Measurements from ENCODE around the gene BAG1.

BAG1 gene

DNA sequence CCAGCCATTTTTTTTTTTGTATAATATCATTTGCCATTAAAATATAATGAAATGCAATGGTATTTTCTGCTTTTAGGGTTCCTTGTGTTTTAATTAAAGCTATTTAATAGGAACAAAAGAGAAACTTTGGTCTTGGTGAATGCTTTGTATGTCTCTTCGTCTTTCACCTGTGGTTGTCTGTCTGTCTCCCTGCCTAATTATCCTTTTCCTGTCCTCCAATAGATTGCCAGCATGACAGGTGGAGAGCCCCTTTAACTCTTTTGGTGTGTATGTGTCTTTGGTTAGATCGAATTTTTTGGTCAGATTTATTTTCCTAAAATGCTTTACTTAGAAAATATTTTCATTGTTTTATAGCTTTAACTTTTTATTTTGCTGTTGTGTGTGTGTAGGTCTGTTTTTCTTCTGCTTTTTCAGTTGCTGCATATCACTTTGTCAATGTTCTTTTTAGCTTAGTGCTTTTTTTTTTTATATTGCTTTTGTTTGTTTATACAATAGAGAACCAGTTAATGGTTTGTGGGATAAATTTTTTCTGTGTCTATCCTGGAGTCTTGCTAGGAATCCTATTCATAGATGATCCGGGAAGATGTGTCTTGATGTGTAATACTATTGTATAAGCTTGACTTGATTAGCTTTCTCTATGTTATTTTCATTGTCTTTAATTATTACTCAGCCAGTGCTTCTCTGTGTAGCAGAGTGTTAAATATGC lies 8.9 kb upstream of the BAG1 start:
- no peak for DNase-seq (ENCODE audit: low read depth)

DNA sequence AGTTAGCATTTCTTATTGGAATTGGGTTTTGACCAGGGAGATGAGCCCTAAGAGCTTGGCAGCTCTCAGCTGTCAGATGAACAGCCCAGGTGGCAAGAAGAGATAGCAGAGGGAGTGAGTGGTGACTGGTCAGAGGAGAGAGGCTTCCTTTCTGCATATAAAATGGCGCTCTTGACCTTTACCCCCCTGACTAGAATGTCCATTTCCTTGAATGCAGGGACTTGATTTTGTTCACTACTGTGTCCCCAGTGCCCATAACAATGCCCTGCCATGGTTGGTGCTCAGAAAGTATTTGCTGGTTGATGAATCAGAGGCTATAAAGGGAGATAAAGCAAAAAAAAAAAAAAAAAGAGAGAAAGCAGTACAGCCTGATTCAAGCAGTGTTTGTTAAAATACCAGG lies 7.6 kb upstream of the BAG1 start:
- DNase-seq (ENCODE audit: low read depth): no peak

DNA sequence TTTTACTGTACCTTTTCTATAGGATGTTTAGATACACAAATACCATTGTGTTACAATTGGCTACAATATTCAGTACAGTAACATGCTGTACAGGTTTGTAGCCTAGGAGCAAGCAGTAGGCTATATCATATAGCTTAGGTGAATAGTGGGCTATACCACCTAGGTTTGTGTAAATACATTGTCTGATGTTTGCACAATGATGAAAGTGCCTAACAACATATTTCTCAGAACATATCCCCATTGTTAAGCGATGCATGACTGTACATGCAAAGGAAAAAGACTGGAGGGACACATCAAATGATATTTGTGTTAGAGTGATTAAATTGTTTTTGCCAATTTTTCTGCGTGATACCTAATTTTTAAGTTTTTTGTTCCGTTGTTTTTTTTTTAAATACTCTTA lies 5.6 kb upstream of the BAG1 start:
- DNase-seq (ENCODE audit: low read depth): no peak

DNA sequence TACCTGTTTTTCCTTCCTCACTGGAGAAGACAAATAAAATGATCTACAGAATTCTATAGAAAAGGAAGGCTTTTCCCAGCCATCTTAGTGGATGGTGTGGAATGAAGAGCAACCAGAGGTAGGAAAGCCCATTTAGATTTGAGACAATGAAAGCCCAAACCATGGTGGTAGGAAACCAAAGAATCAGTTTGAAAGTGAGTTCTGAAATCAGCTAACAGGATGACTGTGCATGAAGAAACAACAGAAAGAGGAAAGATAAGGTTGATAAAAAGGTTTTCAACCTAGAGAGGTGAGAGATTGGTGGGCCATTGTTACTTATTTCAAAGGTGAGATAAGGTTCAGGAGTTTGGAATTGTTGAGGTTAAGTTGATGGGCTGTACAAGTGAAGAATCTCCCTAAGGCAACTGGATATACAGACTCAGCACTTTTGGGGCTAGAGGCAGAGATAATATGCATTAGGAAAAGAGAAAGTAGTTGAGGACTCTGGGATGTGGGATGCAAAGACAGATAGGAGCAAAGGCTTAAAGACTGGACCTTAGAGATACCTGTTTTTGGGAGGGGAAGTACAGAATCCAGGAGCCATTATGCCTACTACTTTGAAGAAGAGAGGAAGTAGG lies 2.8 kb upstream of the BAG1 start:
- DNase-seq (ENCODE audit: low read depth): no peak

DNA sequence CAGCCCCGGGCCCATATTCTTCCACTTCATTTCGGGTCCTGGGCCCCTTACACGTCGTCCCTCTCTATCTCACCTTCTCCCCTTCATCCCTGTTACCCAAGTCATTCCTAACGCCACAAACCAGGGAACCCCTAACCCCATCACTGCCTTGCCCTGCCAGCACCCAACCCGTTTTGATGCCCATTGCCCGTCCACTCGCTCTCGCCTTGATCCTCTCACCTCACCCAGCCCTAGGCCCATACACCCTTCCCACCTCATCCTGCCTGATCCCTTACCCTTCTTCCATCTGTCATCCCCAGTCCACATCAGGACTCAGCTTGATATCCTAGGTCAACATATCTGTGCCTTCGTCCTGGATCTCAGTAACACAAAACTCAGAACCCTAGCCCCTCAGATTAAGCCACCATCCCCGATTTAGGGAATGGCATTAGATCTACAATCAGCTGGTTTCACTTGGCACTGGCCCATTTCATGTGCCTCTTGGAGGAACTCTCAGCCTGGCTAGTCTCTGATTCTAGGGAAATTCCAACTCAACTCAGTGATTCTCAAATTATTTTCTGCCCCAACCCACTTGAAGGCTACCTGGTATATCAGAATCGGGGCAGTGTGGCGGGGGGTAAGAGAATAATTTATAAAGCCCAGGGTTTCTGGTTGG lies 830 bp upstream of the BAG1 start:
- no peak for DNase-seq (ENCODE audit: low read depth)

DNA sequence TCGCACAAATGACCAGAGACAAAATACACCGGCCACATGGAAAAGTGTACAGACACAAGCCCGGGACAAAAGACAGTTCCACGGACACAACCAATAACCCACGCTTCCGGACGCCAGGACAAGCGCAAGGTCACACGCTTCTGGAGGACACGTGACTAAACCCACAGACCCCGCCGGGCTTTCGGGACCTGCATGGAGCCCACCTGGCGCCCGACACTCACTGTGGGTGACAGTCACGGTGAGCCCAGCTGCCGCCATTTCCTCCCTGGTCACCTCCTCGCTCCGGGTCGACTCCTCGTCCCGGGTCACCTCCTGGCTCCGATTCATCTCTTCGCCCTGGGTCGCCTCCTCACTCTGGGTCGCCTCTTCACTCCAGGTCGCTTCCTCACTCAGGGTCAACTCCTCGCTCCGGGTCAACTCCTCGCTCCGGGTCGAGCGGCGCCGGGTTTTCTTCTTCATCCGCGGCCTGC lies 470 bp downstream of the BAG1 start:
- peak; percentile 23 for DNase-seq (ENCODE audit: low read depth)

DNA sequence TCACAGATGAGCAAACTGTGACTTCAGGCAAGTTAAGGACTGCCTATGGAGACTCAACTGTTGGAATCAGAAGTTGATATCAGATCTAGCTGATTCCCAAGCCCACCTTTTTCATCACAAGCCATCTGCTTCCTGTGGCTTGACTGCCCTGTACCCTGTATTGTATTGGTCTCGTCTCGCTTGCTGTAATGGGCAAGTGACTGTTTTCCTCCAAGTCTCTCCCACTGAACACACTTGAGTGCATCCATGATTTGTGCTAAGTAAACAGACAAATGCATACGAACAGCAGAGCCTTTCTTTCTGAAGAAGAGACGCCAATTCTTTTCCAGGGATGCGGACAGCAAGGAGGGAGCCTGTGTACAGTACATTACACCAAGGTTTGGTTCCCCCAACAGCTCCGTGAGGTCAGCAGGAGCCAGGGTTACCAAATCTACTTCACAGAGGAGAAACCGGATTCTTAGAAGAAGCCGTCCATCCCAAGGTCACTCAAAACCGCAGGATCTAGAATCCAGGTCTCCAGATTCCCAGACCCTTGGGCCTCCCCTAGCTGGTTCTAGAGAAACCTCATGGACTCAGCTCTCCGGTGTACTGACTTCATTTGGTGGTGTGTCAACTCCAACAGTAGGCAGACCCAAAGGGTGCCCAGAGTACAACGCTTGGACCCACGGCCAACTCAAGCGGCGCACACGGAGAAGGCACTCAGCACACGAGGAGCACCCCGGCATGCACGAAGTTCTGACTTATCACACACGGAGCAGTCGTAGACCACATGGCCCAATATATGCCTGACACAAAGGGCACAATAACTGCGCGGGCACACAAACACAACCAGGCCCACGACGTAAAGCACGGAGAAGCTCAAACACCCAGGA lies 1.1 kb downstream of the BAG1 start:
- DNase-seq (ENCODE audit: low read depth): no peak

DNA sequence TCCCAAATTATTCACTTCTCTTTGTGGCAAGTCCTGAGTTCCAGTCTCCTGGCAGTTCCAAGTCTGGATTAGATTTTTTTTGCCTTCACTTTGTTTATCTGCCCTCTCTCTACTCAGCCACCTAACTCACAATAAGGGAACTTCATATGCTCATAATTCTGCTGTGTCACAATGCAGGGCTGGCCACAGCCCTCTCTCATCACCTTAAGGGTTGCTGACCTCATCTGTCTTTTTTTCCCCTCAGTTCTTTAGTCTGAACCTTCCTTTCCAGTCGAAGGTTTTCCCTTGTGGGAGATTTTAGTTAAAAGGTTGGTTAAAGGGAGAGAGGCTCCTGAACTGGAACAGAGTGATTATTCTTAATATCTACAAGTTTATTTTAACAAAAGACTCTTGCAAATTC lies 4.1 kb downstream of the BAG1 start:
- DNase-seq (ENCODE audit: low read depth): no peak

DNA sequence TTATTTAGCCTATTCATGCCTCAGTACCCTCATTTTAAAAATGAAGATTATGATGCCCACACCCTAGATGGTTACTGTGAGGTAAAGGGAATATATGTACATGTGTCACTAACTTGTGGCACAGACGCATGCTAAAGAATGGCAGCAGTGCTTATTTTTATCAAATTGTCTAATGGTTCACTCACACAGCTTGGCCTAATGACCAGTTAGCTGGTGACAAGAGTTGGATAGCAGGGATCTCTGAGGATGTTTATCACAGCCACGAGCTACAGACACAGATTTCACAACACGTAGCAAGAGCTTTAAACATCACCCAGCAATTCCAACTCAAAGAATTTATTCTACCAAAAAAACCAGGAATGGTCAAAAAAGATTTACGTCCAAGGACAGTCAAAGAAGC lies 7.2 kb downstream of the BAG1 start:
- DNase-seq (ENCODE audit: low read depth): no peak

DNA sequence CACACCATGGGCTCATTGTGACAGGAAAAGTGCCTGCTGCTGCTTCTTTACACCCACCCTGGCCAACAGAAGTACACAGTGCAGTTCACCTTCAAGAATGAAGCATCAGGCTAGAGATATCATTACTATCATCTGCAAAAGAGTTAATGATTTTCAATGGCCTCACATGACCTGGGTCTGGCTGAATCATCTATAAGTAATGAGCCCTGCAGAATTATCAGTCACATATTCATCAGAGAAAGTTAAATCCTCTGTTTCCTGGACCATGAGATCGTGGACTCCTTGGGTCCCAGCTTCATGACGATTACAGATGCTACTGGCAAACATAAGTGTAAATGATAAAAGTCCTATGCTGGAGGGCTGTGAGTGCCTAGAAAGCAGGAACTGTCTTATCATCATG lies 8.3 kb downstream of the BAG1 start:
- no peak for DNase-seq (ENCODE audit: low read depth)

DNA sequence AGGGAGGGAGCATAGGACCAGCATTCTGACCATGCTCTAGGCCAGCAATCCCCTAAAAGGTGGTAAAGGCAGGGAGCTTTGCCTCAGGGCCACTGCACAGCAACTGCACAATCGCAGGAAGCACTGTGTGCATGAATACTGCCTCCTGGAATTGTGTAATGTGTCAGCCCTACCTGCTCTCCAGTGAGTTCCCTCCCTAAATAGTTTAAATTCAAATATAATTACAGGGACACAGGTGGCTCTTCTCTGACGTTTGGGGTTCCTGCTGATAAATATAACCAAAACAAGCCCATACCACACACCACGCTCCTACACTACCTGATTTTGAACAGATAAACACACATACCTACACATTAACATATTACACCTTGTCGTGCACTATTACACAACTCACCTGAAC lies 9.0 kb downstream of the BAG1 start:
- DNase-seq (ENCODE audit: low read depth): no peak

DNA sequence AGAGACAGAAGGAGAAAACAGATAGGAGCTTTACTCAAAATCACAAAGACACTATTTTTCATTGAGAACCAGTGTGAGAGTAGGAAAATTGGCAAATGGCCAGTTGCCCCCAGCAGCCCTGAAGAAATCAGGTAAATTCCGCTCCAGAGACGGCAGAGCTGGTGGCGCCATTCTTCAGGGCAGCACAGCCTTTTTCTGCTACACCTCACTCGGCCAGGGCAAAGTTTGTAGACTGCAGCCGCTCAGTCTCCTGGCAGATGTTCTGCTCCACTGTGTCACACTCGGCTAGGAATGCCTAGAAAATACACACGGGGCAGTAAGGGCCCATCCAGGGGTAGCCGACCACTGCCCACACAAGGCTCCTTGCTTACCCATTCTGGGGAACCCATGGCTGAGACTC lies 9.5 kb downstream of the BAG1 start:
- no peak for DNase-seq (ENCODE audit: low read depth)

DNA sequence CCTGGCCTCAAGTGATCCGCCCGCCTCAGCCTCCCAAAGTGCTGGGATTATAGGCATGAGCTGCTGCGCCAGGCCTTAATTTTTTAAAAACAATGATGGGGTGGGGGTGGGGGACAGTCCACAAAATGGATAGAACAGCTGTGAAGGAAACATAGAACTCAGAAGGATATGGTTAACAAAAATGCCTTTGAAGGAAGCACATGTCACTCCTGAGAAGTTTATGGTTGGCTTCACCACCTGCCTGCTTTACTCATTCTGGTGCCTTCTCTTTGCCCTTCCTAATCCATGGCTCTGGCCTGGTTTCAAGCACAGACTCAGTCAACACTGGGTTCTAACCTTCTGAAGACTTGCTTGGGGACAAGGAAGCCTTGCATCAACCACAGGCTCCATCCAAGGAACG lies 10.3 kb downstream of the BAG1 start:
- no peak for DNase-seq (ENCODE audit: low read depth)

DNA sequence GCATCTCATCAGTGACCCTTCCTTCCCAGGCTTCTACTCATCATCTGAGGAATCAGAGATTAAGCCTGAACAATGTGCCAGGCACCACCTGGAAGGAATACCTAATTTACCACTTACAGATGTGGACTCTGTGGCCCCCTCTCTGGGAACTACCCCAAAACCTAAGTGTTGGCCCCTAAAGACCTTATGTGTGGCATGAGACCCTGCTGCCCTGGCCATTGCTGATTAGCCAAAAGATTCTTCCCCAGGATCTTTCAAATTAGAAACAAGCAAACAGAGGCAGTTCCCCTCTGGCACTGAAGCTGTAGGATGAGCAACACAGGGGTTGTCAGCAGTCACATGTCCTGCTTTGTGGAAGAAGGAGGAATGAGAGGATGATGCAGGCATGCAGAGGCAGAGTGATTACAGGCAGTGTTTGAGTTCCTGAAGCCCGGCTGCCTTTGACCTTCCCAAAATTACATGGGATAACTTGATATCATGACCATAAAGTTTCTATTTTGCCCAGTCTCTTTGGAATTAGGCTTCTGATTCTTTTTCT lies 14.0 kb downstream of the BAG1 start:
- DNase-seq (ENCODE audit: low read depth): no peak

DNA sequence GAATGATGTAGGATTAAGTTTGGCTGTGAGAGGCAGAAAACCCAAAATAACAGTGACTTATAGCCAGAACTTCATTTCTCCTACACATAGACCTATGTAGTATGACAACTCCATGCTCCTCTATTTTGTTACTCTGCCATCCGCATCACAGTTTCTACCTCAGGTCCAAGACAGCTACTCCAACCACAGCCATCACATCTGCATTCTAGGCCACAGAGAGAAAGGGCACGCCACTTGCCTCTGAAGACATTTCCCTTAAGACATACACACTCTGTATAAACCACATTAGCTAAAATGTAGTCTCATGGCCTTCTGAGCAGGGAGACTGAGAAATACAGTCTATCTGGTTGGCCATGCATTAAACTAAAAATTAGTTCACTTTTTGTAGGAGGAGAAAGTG lies 14.5 kb downstream of the BAG1 start:
- no peak for DNase-seq (ENCODE audit: low read depth)

DNA sequence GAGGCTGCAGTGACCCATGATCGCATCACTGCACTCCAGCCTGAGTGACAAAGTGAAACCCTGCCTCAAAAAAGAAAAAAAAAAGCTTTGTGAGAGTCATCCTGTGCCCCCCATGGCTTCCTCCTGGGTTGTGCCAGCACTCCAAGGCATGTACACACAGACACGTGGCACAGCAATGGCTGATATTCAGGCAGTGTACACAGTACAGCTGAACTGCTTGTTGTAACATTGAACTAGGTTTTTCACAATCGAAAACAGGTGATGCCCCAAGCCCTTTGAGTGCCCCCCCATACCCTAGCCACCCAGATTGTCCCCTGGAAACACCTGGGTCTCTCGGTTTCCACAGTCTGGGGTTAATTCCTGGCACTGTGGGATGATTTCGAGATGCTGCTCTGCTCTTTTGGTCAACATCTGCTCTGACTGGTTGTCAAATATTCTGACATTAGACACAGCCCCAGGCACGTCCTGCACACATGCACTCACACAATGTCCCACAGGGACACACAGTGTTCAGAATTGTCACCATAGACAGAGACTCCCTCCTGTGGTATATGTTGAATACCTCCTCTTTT lies 15.3 kb downstream of the BAG1 start:
- no peak for DNase-seq (ENCODE audit: low read depth)

DNA sequence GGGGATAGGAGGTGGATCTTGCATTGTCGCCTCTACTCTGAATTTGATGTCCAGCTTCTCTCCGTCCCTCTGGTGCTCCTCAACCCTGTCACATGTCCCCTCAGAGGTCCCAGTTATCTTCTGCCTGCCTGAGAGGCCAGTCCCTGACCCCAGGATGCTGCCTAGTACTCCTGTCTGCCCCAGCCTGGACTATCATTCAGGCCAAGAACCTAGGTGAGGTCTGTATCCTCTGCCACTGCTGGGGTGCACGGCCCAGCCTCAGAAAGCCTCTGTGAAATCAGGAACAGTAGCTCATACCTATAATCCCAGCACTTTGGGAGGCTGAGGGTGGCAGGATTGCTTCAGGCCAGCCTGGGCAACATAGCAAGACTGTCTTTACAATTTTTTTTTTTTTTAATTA lies 15.9 kb downstream of the BAG1 start:
- DNase-seq (ENCODE audit: low read depth): no peak

DNA sequence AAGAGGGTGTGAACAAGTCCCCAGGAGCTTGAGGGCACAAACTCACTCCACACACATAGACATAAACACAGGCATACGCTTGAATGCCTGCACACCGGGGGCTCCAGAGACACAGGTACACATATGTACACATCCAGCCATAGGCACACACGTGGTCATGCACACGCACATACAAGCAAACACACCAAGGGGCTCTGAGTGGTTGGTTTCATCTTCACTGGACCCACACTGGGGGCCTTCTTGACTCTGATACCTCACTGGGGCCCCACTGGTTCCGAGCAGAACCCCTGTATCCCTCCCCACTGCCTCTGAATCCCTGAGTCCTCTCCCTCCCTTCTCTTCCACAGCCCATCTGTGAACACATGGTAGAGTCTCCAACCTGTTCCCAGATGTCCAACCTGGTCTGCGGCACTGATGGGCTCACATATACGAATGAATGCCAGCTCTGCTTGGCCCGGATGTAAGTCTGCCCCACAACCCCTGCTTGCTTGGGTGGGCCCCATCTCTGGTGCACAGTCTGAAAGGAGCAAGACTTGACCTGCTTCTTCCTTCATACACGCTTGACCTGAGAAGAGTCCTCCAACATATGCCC lies 18.1 kb downstream of the BAG1 start:
- DNase-seq (ENCODE audit: low read depth): no peak

DNA sequence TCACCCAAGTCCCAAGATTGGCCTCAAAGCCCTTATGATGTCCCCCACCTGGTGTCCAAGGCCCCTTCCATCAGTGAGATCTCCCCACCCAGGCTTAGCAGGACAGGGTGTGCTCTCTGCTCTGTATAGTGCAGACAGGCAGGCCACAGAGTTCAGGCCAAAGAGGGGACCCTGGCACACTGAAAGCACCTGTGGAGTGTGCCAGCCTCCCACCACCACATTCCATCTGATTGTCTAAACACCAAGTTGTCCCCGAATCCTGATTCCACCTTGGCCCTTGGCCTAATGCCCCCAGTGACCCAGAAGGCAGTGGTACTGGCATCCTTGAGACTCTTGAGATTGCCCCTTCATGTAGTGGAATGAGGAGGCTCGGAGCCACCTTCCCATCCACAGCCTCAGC lies 19.2 kb downstream of the BAG1 start:
- DNase-seq (ENCODE audit: low read depth): no peak

DNA sequence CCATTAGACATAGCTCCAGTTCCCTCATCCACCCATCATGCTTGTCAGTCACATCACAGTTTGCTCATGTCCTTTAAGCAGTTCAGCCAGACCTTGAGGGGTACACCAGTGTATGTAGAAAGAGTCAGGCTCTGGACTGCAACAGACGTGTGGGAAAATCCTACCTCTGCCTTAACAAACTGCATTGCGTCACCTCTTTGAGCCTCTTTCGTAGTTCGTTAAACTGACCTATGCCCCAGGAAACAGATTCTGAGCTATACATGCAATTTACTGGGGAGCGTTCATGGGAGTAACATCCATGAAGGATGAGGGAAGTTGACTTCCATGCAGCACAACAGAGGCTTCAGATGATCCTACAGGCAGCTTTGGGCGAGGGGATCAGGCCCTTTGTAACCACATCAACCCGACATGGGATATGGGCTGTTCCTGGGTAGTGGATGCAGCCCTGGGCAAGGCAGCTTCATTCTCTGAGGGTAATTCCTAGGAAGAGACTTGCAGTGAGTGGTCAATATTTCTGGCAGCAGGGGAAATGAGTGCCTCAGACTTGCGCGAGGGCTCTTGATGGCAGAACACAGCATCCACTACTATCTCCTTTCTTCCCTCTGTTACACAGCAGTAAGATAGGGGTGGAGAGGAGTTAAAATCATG lies 20.2 kb downstream of the BAG1 start:
- DNase-seq (ENCODE audit: low read depth): no peak

DNA sequence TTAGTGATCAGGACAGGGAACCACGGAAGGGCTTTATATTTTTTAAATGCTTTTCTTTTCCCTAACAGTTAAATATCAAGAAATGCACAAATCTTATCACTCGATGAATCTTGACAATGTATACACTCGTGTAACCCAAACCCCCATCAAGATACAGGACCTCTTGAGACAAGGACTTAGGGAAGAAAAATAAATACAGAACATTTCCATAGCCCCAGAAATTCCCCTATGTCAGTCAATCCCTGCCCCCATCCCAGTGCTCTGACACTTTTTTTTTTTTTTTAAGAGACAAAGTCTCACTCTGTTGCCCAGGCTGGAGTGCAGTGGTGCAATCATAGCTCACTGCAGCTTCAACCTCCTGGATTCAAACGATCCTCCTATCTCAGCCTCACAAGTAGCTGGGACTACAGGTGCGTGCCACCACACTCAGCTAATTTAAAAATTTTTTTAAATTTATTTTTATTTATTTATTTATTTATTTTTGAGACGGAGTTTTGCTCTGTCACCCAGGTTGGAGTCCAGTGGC lies 21.8 kb downstream of the BAG1 start:
- no peak for DNase-seq (ENCODE audit: low read depth)
